IMR-90 (cell line): ENCODE measurements around the gene FXYD1.

Source experiments
- CTCF ChIP-seq: conservative IDR thresholded peaks from 2 replicates; pipeline ENCODE4 v1.5.1; 2012; ENCODE audit warnings: mild to moderate bottlenecking, low read depth, low read length, improper control_type of control experiment
- ELK1 ChIP-seq: fragments of 150-350 bp; IDR thresholded peaks from 2 replicates; pipeline ENCODE4 v1.6.1; 2016; ENCODE audit warnings: low read depth, mild to moderate bottlenecking, low read length, moderate library complexity, borderline replicate concordance
- MAFK ChIP-seq: IDR thresholded peaks from 2 replicates; pipeline ENCODE4 v1.6.1; 2012; ENCODE audit warnings: low read depth, low read length, improper control_type of control experiment
- MAZ ChIP-seq: IDR thresholded peaks from 2 replicates; pipeline ENCODE4 v1.6.1; 2012; ENCODE audit warnings: low read depth, mild to moderate bottlenecking, low read length, improper control_type of control experiment, moderate library complexity, borderline replicate concordance
- MXI1 ChIP-seq: IDR thresholded peaks from 2 replicates; pipeline ENCODE4 v1.6.1; 2012; ENCODE audit warnings: low read depth, mild to moderate bottlenecking, low read length, moderate library complexity, borderline replicate concordance

GRCh38 chr19:35122687-35123551 is 15.7 kb upstream of the FXYD1 start:
- no peak for TF ChIP-seq MAZ
- no peak for TF ChIP-seq MXI1
- no peak for TF ChIP-seq CTCF
- no peak for TF ChIP-seq MAFK
- no peak for TF ChIP-seq ELK1
